Parathyroid adenoma (tissue), 2 donors: ENCODE results near the gene NHERF2.
"Not testable (repeated sequence)": the region's sequence is repeated elsewhere in the genome, so short reads cannot be mapped to it uniquely, and the experiment has no call there.

Source experiments
- H2AFZ ChIP-seq: fragments of 300-600 bp; sonication (generic); one replicate; pipeline ENCODE4 v1.7.0; 2017; ENCODE audit warnings: antibody characterized with exemption, mild to moderate bottlenecking
- H3K27ac ChIP-seq: fragments of 300-600 bp; sonication (generic); one replicate; pipeline ENCODE4 v1.7.0; 2017
- H3K27me3 ChIP-seq: fragments of 300-600 bp; sonication (generic); one replicate; pipeline ENCODE4 v1.7.0; 2017; ENCODE audit warnings: low read length; ENCODE audit not compliant: control insufficient read depth, insufficient read depth
- H3K36me3 ChIP-seq: fragments of 300-600 bp; sonication (generic); one replicate; pipeline ENCODE4 v1.7.0; 2017; ENCODE audit warnings: low read length; ENCODE audit not compliant: control insufficient read depth, insufficient read depth
- H3K4me1 ChIP-seq: fragments of 300-600 bp; sonication (generic); one replicate; pipeline ENCODE4 v1.7.0; 2017; ENCODE audit warnings: control low read depth
- H3K4me2 ChIP-seq: fragments of 300-600 bp; sonication (generic); one replicate; pipeline ENCODE4 v1.7.0; 2017; ENCODE audit warnings: low read length
- H3K4me3 ChIP-seq: fragments of 300-600 bp; sonication (generic); one replicate; pipeline ENCODE4 v1.7.0; 2017; ENCODE audit warnings: low read depth, low read length
- H3K79me2 ChIP-seq: fragments of 300-600 bp; sonication (generic); one replicate; pipeline ENCODE4 v1.7.0; 2017; ENCODE audit warnings: control low read depth
- H3K9ac ChIP-seq: fragments of 300-600 bp; sonication (generic); one replicate; pipeline ENCODE4 v1.7.0; 2017; ENCODE audit warnings: mild to moderate bottlenecking
- H3K9me3 ChIP-seq: fragments of 300-600 bp; sonication (generic); one replicate; pipeline ENCODE4 v1.7.0; 2017; ENCODE audit warnings: low read length; ENCODE audit not compliant: control insufficient read depth
- CTCF ChIP-seq: fragments of 300-600 bp; sonication (generic); IDR thresholded peaks from one replicate; pipeline ENCODE4 v1.7.0; 2017; ENCODE audit warnings: antibody characterized with exemption, mild to moderate bottlenecking
- donor health status: primary hyperparathyroidism.

Gene NHERF2

GRCh38 chr16:2008631-2009163 is 18.0 kb upstream of the NHERF2 start:
- Histone ChIP-seq H3K27me3 (no peaks in the 10 kb centered on the region), H3K79me2 (peaks cover 44% of the 10 kb centered on the region), H3K4me1 (peaks cover 10% of the 10 kb centered on the region), H3K36me3 (no peaks in the 10 kb centered on the region), H3K4me2 (peak overlapping the region; percentile 96), H2AFZ (peak overlapping the region; percentile 15), H3K4me3 (peak overlapping the region; percentile 69), H3K9ac (peak overlapping the region; percentile 61), H3K27ac (peak overlapping the region; percentile 22), H3K9me3 (no peaks in the 10 kb centered on the region)
- no peak for TF ChIP-seq CTCF

GRCh38 chr16:2009164-2009711 is 17.5 kb upstream of the NHERF2 start:
- Histone ChIP-seq H3K9ac (peak overlapping the region; percentile 61), H3K4me2 (peak overlapping the region; percentile 96), H3K4me3 (peak overlapping the region; percentile 69), H3K27me3 (no peaks in the 10 kb centered on the region), H3K9me3 (no peaks in the 10 kb centered on the region), H2AFZ (peak overlapping the region; percentile 70), H3K79me2 (peaks cover 41% of the 10 kb centered on the region), H3K27ac (peak overlapping the region; percentile 22), H3K36me3 (no peaks in the 10 kb centered on the region), H3K4me1 (peaks cover 10% of the 10 kb centered on the region)
- no peak for TF ChIP-seq CTCF

GRCh38 chr16:2009791-2010510 is 16.8 kb upstream of the NHERF2 start, which contains the start of gene ZNF598:
Gene ZNF598 (minus strand): TSS chr16:2009821.
- Histone ChIP-seq H3K4me3 (peak within 1 kb of the TSS; percentile 70), H3K36me3 (no peaks in the 10 kb centered on the region), H3K27me3 (no peaks in the 10 kb centered on the region), H3K79me2 (peaks cover 34% of the 10 kb centered on the region), H3K4me2 (peak within 1 kb of the TSS; percentile 96), H3K9ac (peak within 1 kb of the TSS; percentile 61), H2AFZ (peak within 1 kb of the TSS; percentile 87), H3K27ac (peak within 1 kb of the TSS; percentile 77), H3K4me1 (peaks cover 10% of the 10 kb centered on the region), H3K9me3 (no peaks in the 10 kb centered on the region)
- no peak for TF ChIP-seq CTCF

- not testable (repeated sequence) for H2AFZ ChIP-seq, H3K4me2 ChIP-seq, H3K9ac ChIP-seq, H3K27ac ChIP-seq, H3K36me3 ChIP-seq, H3K4me3 ChIP-seq, H3K27me3 ChIP-seq, H3K9me3 ChIP-seq
- H3K79me2 ChIP-seq: peaks cover 17% of the 10 kb centered on the region
- peaks cover 10% of the 10 kb centered on the region for H3K4me1 ChIP-seq
Observed at GRCh38 chr16:2011726-2012125, 15.0 kb upstream of the NHERF2 start.

GRCh38 chr16:2013527-2013926 is 13.2 kb upstream of the NHERF2 start:
- Histone ChIP-seq H3K9ac (no peak overlapping the region), H3K27ac (no peak overlapping the region), H3K9me3 (no peaks in the 10 kb centered on the region), H2AFZ (no peak overlapping the region), H3K79me2 (no peaks in the 10 kb centered on the region), H3K36me3 (no peaks in the 10 kb centered on the region), H3K27me3 (no peaks in the 10 kb centered on the region), H3K4me3 (no peak overlapping the region), H3K4me2 (no peak overlapping the region), H3K4me1 (peaks cover 6% of the 10 kb centered on the region)
- TF ChIP-seq CTCF: no peak
